Activated CD8-positive, alpha-beta memory T cell treated with anti-CD3 and anti-CD28 coated beads, Interleukin-2, amount 50 U/mL, for 4 hours (primary cell): ENCODE results near the gene BLOC1S1.

Experiments
- DNase-seq: peaks from one replicate; pipeline ENCODE4 v3.0.0-alpha.2; 2020

The BLOC1S1 gene

GRCh38 chr12:55712700-55713415 lies 3.0 kb upstream of the BLOC1S1 start:
- DNase-seq = no peak

DNA sequence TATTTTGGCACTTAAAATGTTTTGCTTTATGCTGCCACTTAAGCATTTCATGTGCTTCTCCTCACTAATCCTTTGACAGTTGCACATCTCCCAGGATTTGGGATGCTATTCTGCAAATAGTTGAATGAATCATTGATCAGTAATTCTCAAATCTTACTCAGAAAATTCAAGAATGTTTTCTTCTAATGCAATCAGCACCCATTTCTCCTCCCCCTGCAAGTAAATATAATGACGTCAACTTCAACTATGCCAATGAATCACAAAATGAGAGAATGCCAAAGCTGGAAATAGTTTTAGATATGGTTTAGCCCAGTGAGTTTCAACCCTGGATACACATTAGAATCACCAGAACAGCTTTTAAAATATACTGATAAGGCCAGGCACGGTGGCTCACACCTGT lies 2.1 kb upstream of the BLOC1S1 start:
- DNase-seq = no peak

DNA sequence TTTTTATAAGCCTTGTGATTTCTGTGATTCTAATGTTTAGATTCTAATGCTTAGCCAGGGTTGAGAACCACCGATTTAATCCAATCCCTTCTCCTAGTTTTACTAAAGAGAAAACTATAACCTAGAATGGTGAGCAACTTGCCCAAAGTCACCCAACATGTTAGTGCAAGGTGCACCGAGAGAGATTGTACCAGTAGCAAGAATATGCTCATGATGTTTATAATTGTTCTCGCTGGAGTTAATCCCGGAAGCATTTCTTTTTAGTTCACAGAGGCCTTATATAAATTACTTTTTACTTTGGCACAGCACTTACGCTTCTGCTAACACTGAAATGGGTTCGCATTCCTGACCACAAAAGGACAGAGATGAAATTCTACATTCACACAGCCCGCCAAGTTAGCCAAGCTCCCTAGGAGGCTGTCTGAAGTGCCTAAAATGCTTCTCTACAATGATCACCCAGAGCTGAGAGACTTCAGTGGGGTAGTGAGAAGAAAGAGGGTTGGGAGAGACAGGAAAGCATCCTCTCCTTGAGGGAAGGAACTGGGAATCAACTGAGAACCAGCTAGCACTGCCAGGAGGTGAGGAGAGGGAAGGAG lies 579 bp upstream of the BLOC1S1 start:
- DNase-seq = no peak

DNA sequence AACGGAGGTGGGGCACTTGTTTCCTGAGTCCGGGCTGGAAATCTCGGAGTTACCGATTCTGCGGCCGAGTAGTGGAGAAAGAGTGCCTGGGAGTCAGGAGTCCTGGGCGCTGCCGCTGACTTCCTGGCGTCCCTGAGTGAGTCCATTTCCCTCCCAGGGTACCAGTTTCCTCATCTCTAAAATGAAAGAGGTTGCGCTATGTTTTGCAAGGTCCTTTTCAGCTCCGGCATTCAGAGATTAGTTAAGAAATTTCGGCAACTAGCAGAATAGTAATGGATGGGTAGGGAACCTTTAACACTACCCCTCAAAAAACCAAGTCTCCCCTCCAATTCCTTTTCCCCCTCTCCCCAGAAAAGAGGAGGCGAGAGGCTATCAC lies 724 bp downstream of the BLOC1S1 start:
- DNase-seq = no peak

DNA sequence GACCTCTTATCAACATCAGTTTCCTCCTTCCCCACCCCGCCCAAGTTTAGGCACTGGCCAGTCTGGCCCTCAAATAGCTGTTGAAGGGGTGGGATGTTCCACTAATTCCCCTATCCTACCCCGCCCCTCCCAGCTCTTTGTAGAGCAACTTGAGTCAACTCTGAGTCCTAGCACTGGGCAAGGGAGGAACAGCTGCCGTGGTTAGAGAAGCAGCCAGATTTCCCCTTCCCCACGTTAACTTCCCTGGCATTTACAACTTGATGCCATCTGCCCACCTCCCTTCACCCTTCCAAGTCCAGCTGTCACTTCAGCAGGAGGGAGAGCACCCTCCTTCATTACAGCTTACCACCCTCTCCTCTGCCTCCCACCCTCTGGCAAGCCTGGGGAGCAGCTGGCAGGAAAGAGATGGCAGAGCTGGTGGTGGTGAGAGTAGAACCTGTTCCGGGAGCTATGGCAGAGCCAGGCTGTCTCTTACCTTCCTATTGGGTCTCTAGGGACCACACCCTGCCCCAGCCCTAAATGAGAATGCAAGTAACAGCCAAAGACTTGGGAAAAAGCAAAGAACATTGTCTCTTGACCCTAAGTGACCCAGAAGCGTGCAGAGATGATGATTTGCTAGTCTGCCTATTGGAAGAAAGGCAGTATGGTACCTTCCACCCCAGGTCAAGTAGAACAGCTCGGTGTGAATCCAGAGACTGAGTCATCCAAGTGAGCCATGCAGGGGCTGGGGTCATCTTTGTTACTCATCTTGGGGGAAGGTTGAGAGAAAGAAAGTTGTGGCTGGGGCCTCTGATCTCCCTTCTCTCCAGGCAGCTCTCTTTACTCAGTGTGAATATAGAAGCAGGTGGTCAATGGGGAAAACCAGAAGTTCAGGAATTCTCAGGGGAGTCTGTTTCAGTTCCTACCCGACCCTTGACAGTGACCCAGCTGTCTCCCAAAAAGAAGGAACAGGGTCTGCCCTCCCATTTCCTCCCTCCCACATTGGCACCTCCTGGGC lies 1.5 kb downstream of the BLOC1S1 start:
- DNase-seq = no peak

- DNase-seq = no peak
Measured at GRCh38 chr12:55718015-55718414, 2.2 kb downstream of the BLOC1S1 start.

DNA sequence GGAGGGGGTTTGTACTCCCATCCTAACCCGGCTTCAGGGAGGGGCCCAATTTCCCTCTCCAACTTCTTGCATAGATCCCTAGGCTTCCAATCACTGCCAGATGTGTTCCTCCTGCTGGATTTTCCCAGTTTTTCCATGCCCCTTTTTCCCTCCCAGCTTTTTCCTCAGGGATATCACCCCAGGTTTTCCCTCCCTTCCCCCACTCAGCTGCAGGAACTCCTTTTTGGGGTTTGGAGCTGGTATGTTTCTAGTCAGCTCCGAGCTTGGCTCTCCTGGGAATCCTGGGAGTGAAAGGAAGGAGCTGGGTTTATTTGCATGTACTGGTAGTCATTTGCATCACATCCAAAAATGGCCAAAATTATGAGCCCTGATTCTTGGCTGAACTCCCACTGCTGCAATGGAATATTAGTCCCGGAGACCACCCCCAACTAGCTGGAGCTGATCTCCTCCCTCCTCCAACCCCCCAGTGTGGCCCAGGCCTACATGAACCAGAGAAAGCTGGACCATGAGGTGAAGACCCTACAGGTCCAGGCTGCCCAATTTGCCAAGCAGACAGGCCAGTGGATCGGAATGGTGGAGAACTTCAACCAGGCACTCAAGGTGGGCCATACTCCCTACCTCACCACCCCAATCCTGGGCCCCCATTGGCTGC lies 2.9 kb downstream of the BLOC1S1 start:
- DNase-seq = no peak

GRCh38 chr12:55719371-55719770 lies 3.5 kb downstream of the BLOC1S1 start:
- no peak for DNase-seq

GRCh38 chr12:55720071-55720564 lies 4.3 kb downstream of the BLOC1S1 start, which contains the start of gene RDH5:
Gene RDH5, plus strand, starts transcription at chr12:55720393. Its CDS starts 792 bp downstream, at chr12:55721185.
- DNase-seq = no peak

DNA sequence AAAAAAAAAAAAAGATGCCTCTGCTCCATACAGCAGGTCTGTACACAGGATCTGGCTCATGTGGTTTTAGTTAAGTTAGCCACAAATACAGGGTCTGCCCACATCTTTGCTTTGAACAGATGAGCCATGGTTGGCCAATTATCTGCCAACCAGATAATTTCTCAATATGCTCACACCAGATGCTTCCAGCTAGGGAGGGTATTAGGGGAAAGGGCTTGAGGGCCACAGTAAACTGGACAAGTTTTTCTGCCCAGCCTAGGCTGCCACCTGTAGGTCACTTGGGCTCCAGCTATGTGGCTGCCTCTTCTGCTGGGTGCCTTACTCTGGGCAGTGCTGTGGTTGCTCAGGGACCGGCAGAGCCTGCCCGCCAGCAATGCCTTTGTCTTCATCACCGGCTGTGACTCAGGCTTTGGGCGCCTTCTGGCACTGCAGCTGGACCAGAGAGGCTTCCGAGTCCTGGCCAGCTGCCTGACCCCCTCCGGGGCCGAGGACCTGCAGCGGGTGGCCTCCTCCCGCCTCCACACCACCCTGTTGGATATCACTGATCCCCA lies 5.1 kb downstream of the BLOC1S1 start:
- no peak for DNase-seq

GRCh38 chr12:55721601-55722213 lies 5.9 kb downstream of the BLOC1S1 start:
- no peak for DNase-seq

DNA sequence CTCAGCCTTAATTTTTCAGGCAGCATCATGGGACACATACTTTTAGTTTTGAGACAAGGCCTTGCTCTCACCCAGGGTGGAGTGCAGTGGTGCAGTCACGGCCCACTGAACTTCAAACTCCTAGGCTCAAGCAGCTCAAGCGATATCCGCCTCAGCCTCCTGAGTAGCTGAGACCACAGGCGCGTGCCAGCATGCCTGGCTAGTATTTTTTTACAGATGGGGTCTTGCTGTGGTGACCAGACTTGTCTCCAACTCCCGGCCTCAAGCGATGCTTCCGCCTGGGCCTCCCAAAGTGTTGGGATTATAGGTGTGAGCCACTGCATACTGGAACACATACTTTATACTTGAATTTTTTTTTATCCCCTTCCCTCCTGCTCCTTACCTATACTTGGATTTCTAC lies 7.1 kb downstream of the BLOC1S1 start:
- no peak for DNase-seq

DNA sequence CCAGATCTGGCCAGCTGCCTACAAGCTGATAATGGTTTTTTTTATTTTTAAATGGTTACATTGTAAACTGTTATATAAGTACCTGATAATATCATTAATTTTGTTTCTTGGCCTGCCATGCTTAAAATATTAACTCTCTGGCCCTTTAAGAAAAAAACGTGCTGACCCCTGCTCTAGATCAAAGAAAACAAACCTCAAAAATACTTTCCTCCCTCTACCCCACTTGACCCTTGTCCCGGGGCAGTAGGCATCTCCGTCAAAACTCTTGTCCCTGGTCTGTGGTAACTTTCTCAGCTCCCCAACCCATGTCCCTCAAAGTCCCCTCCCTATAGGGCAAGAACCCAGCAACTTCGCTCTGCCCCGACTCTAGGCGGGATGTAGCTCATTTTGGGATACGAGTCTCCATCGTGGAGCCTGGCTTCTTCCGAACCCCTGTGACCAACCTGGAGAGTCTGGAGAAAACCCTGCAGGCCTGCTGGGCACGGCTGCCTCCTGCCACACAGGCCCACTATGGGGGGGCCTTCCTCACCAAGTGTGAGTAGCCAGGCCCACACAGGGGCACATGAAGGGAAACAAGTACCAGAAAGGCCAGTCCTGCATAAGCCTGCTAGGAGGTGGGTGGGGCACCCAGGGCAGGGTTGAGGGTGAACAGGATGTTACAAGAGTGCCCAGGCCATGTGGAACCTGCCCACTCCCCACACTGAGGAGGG lies 7.8 kb downstream of the BLOC1S1 start:
- DNase-seq = no peak

GRCh38 chr12:55724226-55724939 lies 8.5 kb downstream of the BLOC1S1 start:
- peak; percentile 63 for DNase-seq

DNA sequence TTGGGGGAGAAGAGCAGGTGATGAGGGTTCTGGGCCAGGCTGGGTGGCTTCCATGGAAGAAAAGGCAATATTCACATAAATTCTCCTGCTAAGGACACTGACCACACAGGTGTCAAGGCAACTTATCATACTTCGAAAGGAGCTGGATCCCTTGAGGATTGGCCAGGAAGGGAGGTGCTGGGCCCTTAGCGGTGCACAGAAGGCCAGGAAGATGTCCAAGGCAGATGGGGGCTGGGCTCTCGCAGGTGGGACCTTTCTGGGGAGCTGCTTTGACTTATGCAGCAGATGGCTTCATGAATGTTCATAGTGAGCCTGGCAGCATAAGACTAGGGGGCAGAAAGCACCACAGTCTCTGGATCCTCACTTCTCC lies 9.1 kb downstream of the BLOC1S1 start:
- no peak for DNase-seq

DNA sequence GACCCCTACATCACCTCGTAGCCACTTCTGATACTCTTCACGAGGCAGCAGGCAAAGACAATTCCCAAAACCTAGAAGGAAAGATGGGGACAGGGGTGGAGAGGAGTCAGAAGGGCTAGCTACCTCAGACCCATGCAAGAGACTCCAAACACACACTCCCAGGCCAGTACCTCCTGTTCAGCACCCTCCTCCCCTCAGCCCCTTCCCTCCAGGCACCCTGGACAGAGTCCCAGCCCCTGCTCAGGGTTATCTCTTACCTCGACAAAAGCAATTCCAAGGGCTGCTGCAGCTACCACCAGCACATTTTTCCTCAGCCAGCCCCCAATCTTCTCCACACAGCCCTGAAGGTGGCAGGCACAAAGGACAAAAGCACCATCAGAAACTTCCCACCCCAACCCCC lies 9.7 kb downstream of the BLOC1S1 start:
- DNase-seq = no peak

DNA sequence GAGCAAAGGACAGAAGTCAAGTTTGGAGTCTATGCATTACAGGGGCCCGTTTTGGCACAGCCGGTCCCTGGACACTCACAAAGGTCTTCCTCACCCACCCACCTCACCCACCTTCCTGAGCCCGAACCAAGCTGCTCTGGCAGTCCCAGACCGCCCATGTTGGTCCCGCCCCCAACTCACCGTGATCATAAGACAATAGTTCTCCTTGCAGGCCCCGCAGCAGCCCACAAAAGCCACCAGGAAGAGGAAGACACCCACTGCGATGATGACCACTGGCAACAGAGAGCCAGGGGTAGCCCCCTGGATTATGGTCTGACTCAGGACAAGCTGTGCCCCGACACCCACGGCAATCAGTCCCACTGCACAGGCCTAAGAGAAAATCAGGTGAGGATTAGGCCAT lies 11.1 kb downstream of the BLOC1S1 start:
- DNase-seq = no peak

DNA sequence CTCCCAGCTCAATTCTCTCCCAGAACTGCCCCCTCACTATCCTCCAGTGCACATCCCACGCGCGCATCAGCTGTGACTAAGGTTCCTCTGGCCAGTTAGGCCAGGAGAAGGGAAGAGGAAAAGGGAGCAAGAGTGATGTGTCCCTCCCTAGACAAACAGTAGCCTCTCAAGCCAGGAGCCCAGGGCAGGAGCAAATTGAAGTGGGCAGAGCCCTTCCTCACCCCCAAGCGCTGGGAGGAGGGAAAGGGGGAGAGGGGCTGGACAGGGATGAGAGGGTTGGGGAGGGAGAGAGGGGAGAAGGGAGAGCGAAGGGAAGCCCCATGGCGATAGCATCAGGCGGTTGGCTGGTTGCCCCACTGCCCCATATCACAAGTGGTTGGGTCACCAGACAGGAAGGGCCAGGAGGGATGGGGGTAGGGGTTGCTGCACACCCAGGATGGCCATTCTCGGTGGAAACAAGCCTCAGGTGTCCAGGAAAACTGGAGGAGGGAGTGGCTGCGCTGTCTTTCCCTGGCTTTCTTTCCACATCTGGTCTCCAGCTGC lies 11.9 kb downstream of the BLOC1S1 start:
- DNase-seq = no peak

DNA sequence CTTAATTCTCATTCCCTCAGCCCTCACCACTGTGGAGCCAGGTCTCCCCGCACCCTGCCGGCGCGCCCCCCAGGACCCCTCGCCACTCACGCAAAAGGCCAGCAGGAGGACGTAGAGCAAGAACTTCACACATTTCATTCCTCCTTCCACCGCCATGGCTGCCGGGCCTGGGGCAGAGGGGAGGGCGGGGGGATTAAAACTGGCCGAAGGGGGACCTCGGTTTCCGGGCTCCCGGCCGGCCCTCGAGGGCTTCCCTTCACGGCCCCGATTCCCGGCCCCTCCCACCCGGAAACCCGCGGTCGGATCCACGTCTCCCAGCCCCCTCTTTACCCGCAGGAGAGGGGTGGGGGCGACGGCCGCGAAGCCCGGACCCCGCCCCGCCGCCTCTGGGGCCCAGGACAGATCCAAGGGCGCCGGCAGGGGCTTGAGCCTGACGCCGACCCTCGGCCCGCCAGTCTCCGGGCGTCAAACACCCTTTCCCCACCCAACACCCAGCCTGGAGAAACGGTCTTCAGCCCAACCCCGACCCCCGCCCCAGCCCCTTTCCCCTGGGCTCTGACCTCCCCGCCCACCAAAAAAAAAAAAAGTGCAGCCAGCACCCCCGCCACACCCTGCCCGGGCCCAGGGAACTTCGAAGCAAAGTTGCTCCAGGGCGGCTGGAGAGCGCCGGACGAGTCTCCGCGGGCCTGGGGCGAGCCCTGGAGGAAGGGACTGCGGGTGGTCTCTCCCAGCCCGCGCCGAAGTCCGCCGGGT lies 12.5 kb downstream of the BLOC1S1 start:
- no peak for DNase-seq
